Panc1 (cell line): ENCODE data around the gene HCLS1.

ENCODE experiments used
- POLR2AphosphoS5 ChIP-seq: IDR thresholded peaks from 2 replicates; pipeline ENCODE4 v1.6.1; 2012; ENCODE audit warnings: mild to moderate bottlenecking, low read depth, low read length, moderate library complexity
- REST ChIP-seq, 2 experiments: IDR thresholded peaks; 2 replicates each; pipeline ENCODE4 v1.6.1; 2011 to 2012; ENCODE audit warnings: low read depth in 2 of 2, control low read depth in 1 of 2, low read length in 1 of 2, mild to moderate bottlenecking in 1 of 2, moderate library complexity in 1 of 2; ENCODE audit not compliant: insufficient read depth in 1 of 2
- SIN3A ChIP-seq: IDR thresholded peaks from 2 replicates; pipeline ENCODE4 v1.6.1; 2012; ENCODE audit warnings: low read depth, mild to moderate bottlenecking, low read length, moderate library complexity, borderline replicate concordance; ENCODE audit not compliant: insufficient read depth
- TCF7L2 ChIP-seq: IDR thresholded peaks from 2 replicates; pipeline ENCODE4 v1.6.1; 2011; ENCODE audit warnings: mild to moderate bottlenecking, low read depth, low read length, inconsistent platforms
- TF ChIP-seq, protein P1 (sequence below): fragments of 450-650 bp; IDR thresholded peaks from 2 replicates; pipeline ENCODE4 v1.5.1; 2017; ENCODE audit warnings: mild to moderate bottlenecking

DNA sequence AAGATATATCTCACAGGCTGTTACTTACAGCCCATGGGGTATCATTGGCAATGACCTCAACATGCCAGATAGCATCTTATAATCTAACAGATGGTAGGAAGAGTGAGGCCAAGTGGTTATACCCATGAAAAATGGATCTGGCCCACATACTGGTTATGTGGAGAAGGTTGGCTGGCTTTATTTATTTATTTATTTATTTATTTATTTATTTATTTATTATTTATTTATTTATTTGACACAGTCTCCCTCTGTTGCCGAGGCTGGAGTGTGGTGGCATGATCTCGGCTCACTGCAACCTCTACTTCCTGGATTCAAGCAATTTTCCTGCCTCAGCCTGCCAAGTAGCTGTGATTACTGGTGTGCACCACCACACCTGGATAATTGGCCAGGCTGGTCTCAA lies 55.9 kb downstream of the HCLS1 start:
- TF ChIP-seq POLR2AphosphoS5, result no peak
- no peak for TF ChIP-seq SIN3A
- TF ChIP-seq, protein P1, sequence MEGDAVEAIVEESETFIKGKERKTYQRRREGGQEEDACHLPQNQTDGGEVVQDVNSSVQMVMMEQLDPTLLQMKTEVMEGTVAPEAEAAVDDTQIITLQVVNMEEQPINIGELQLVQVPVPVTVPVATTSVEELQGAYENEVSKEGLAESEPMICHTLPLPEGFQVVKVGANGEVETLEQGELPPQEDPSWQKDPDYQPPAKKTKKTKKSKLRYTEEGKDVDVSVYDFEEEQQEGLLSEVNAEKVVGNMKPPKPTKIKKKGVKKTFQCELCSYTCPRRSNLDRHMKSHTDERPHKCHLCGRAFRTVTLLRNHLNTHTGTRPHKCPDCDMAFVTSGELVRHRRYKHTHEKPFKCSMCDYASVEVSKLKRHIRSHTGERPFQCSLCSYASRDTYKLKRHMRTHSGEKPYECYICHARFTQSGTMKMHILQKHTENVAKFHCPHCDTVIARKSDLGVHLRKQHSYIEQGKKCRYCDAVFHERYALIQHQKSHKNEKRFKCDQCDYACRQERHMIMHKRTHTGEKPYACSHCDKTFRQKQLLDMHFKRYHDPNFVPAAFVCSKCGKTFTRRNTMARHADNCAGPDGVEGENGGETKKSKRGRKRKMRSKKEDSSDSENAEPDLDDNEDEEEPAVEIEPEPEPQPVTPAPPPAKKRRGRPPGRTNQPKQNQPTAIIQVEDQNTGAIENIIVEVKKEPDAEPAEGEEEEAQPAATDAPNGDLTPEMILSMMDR, result no peak
- no peak for TF ChIP-seq REST (IDR thresholded peaks at IDR 0.05; ENCODE audit: insufficient read depth in 1 of 2, low read depth in 2 of 2, low read length in 1 of 2)
- TF ChIP-seq TCF7L2, result no peak
